Prostate gland (tissue), 2 donors: ENCODE data around the gene UPP1. TPM values are rescaled to one million over a fixed set of nuclear protein-coding genes. Genes with fewer than 3 reads are reported as not detected.

Source experiments
- DNase-seq: peaks from one replicate; pipeline ENCODE4 v3.0.0-alpha.2; 2019; ENCODE audit warnings: low spot score
- H3K27ac ChIP-seq, 2 donors: fragments of 200-600 bp; sonication (generic); 2 replicates each; pipeline ENCODE4 v1.5.1; 2017 to 2019
- H3K27me3 ChIP-seq: fragments of 200-600 bp; sonication (generic); replicated peaks from 2 replicates; pipeline ENCODE4 v1.5.1; 2019; ENCODE audit not compliant: insufficient read depth
- H3K36me3 ChIP-seq, 2 donors: fragments of 200-600 bp; sonication (generic); 1 replicate in 1 of 2; 2 replicates in 1 of 2; pipeline versions ENCODE4 v1.5.1 to v1.8.1; 2017 to 2019
- H3K4me1 ChIP-seq: fragments of 200-600 bp; sonication (generic); replicated peaks from 2 replicates; pipeline ENCODE4 v1.5.1; 2019
- H3K4me3 ChIP-seq, 2 donors: fragments of 200-600 bp; sonication (generic); 2 replicates each; pipeline ENCODE4 v1.5.1; 2017 to 2019
- H3K9me3 ChIP-seq: fragments of 200-600 bp; sonication (generic); 2 replicates; pipeline ENCODE4 v1.5.1; 2017
- CTCF ChIP-seq, 4 experiments: fragments of 200-600 bp in 2 of 4; fragments of 450-650 bp in 2 of 4; sonication (generic) in 2 of 4; IDR thresholded peaks; 1 replicate in 3 of 4; 2 replicates in 1 of 4; pipeline ENCODE4 v1.5.1; 2016 to 2019; ENCODE audit warnings: antibody characterized with exemption in 4 of 4, mild to moderate bottlenecking in 2 of 4, moderate library complexity in 2 of 4
- POLR2A ChIP-seq: fragments of 450-650 bp; IDR thresholded peaks from one replicate; pipeline ENCODE4 v1.6.1; 2016; ENCODE audit warnings: antibody characterized with exemption, mild to moderate bottlenecking
- POLR2AphosphoS5 ChIP-seq: sonication (generic); formaldehyde crosslinking; IDR thresholded peaks from one replicate; pipeline ENCODE4 v1.6.1; 2017; ENCODE audit warnings: antibody characterized with exemption
- WGBS: methylation state at CpG from one replicate; pipeline ENCODE4 v1.1.5; 2018; 5-methylcytosine and 5-hydroxymethylcytosine counted together
- intact Hi-C: fragments of 100-400 bp; cut with DNase I; formaldehyde crosslinking; loops from one replicate; pipeline ENCODE4 v1.14.2; 2022
- total RNA-seq, 2 donors: library from RNA; depleted of rRNA; stranded (reverse); fragments of >200 nt; gene quantifications; one replicate each; pipeline ENCODE4 v1.1.0, GENCODE V29; 2016

Gene UPP1
- total RNA-seq, 2 donors from 2014 or later = 4.9 to 13.0 TPM

DNA sequence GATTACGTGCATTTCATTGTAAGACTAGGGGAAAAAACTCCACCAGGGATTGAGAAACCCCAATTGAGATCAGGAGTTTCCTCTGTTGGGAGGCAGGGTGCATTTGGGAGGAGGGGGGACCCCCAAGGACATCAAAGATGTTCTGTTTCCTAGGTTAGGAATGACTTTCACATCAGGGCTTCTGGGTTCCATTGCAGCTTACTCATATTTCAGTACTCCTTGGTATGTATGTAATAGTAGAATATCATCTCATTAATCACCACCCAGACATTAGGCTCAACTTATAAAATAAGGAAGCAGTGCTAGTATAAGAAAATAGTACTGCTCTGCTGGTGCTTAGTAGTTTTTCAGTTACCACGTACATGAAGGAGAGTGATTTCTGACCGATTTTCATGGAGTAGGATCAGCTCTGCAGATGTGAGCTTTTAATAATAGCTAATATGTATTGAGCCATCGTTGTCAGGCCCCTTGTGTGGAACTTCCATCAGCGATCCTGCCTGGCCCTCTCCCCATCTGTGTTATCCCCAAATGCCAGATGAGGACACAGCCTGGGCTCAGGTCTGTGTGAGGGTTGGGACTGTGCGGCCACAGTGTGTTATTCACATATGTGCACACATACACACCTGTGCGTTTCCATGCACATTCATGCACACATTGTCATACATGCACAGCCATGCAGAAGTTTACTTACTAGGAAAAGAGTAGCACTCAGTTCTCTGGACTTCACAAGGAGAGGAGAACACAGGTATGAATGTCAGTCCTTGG lies 23.5 kb downstream of the UPP1 start:
- DNase-seq = no peak
- WGBS = 93% methylated on average over 7 of the region's 7 CpGs
- no peak overlapping the region for H3K27ac ChIP-seq
- TF ChIP-seq POLR2AphosphoS5 (no peak), POLR2A (no peak), CTCF (IDR thresholded peaks at IDR 0.05) (no peak)
- no peaks in the 10 kb centered on the region for H3K36me3 ChIP-seq
- H3K4me1 ChIP-seq = no peaks in the 10 kb centered on the region
- no peaks in the 10 kb centered on the region for H3K27me3 ChIP-seq
- intact Hi-C loops = loop anchor here (5.0 kb wide), 2 partner anchors 75 to 120 kb away; partner anchors contain the start of gene C7orf57
- no peaks in the 10 kb centered on the region for H3K9me3 ChIP-seq
- H3K4me3 ChIP-seq = no peak overlapping the region

- Histone ChIP-seq H3K27me3 (no peaks in the 10 kb centered on the region), H3K9me3 (no peaks in the 10 kb centered on the region), H3K4me3 (no peak overlapping the region), H3K27ac (no peak overlapping the region), H3K36me3 (no peaks in the 10 kb centered on the region), H3K4me1 (no peaks in the 10 kb centered on the region)
- no peak for DNase-seq
- TF ChIP-seq CTCF (IDR thresholded peaks at IDR 0.05) (no peak), POLR2A (no peak), POLR2AphosphoS5 (no peak)
- 96% methylated on average over 6 of the region's 6 CpGs for WGBS
- intact Hi-C loops = loop anchor here (5.0 kb wide), 2 partner anchors 76 to 121 kb away; partner anchors contain the start of gene C7orf57
Measured at GRCh38 chr7:48113275-48113674, 24.2 kb downstream of the UPP1 start.

DNA sequence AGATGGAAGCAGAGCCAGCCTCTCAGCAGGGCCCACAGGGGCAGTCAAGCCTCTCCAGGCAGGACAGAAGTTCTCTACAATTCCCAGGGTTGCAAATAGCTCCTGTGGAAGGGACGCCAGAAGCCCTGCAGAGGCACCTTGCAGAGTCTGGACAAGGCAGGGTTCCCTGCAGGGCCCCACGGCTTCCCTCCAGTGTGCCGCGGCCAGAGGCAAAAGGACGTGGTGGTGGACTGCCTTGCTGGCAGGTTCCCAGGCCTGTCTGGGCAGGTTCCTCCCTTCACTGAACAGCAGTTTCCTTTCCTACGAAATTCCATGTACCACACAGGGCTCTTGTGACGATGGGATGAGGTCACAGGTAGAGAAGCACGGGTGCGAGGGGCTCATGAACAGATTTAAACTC lies 25.1 kb downstream of the UPP1 start:
- WGBS = 52% methylated on average over 9 of the region's 9 CpGs
- TF ChIP-seq CTCF (IDR thresholded peaks at IDR 0.05) (no peak), POLR2A (no peak), POLR2AphosphoS5 (no peak)
- Histone ChIP-seq H3K4me1 (no peaks in the 10 kb centered on the region), H3K9me3 (no peaks in the 10 kb centered on the region), H3K4me3 (no peak overlapping the region), H3K27me3 (no peaks in the 10 kb centered on the region), H3K36me3 (no peaks in the 10 kb centered on the region), H3K27ac (no peak overlapping the region)
- no peak for DNase-seq
- intact Hi-C loops = loop anchor here (5.0 kb wide), 2 partner anchors 77 to 122 kb away; partner anchors contain the start of gene C7orf57

- 88% methylated on average over 7 of the region's 7 CpGs for WGBS
- intact Hi-C loops = loop anchor here (5.0 kb wide), 2 partner anchors 77 to 122 kb away; partner anchors contain the start of gene C7orf57
- Histone ChIP-seq H3K4me1 (no peaks in the 10 kb centered on the region), H3K27ac (no peak overlapping the region), H3K4me3 (no peak overlapping the region), H3K36me3 (no peaks in the 10 kb centered on the region), H3K9me3 (no peaks in the 10 kb centered on the region), H3K27me3 (no peaks in the 10 kb centered on the region)
- DNase-seq = no peak
- TF ChIP-seq CTCF (IDR thresholded peaks at IDR 0.05) (no peak), POLR2AphosphoS5 (no peak), POLR2A (no peak)
Measured at GRCh38 chr7:48114589-48114988, 25.5 kb downstream of the UPP1 start.

DNA sequence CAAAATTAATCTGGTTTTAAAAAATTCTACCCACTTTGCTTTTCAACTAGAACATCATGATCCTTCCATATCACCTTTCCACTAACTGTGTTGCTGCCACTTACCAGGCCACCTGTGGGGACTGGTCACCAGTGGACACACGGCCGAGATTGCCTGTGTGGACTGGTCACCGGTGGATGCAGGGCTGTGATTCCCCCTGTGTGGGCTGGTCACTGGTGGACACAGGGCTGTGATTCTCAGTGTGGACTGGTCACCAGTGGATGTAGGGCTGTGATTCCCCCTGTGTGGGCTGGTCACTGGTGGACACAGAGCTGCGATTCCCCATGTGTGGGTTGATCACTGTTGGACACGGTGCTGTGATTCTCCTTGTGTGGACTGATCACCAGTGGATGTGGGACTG lies 27.0 kb downstream of the UPP1 start:
- Histone ChIP-seq H3K4me3 (no peak overlapping the region), H3K4me1 (no peaks in the 10 kb centered on the region), H3K27me3 (no peaks in the 10 kb centered on the region), H3K9me3 (no peaks in the 10 kb centered on the region), H3K27ac (no peak overlapping the region), H3K36me3 (no peaks in the 10 kb centered on the region)
- DNase-seq = no peak
- 97% methylated on average over 5 of the region's 5 CpGs for WGBS
- intact Hi-C loops = no loop called here
- no peak for TF ChIP-seq POLR2A
- no peak for TF ChIP-seq POLR2AphosphoS5
- no peak for TF ChIP-seq CTCF (IDR thresholded peaks at IDR 0.05)
